Right lobe of liver (tissue), 6 donors: ENCODE data around the gene DOCK10. TPM values are rescaled to one million over a fixed set of nuclear protein-coding genes. Genes with fewer than 3 reads are reported as not detected.

Experiments
- ATAC-seq, 4 donors: fragments of 200-7000 bp; cut with Tn5 transposase; one replicate each; pipeline ENCODE4 v1.9.1; 2020; ENCODE audit warnings: mild to moderate bottlenecking in 4 of 4, moderate library complexity in 4 of 4
- DNase-seq, 3 donors: peaks; one replicate each; pipeline ENCODE4 v3.0.0-alpha.2; 2020
- H3K27ac ChIP-seq, 3 donors: fragments of 200-600 bp; one replicate each; pipeline ENCODE4 v1.8.0; 2022
- H3K27me3 ChIP-seq, 2 donors: fragments of 200-600 bp; one replicate each; pipeline ENCODE4 v1.8.0; 2022
- H3K36me3 ChIP-seq, 4 donors: fragments of 200-600 bp; sonication (generic) in 1 of 4; one replicate each; pipeline versions ENCODE4 v1.5.1 to v1.8.0; 2017 to 2022; ENCODE audit warnings: control low read depth in 1 of 4
- H3K4me1 ChIP-seq, 4 donors: fragments of 200-600 bp; sonication (generic) in 1 of 4; one replicate each; pipeline versions ENCODE4 v1.5.1 to v1.8.0; 2017 to 2022; ENCODE audit warnings: control low read depth in 1 of 4
- H3K4me3 ChIP-seq, 3 donors: fragments of 200-600 bp; one replicate each; pipeline ENCODE4 v1.8.0; 2022
- H3K9me3 ChIP-seq, 4 donors: fragments of 200-600 bp; sonication (generic) in 1 of 4; one replicate each; pipeline versions ENCODE4 v1.5.1 to v1.8.0; 2017 to 2022; ENCODE audit warnings: control low read depth in 1 of 4
- CTCF ChIP-seq, 4 donors: fragments of 200-600 bp in 3 of 4; fragments of 450-650 bp in 1 of 4; IDR thresholded peaks; one replicate each; pipeline versions ENCODE4 v1.5.1 to v1.8.0; 2016 to 2022; ENCODE audit warnings: antibody characterized with exemption in 4 of 4, mild to moderate bottlenecking in 2 of 4
- POLR2A ChIP-seq: fragments of 450-650 bp; IDR thresholded peaks from one replicate; pipeline ENCODE4 v1.6.1; 2017; ENCODE audit warnings: antibody characterized with exemption, mild to moderate bottlenecking
- WGBS: methylation state at CpG from one replicate; pipeline ENCODE4 v1.1.6; 2018; ENCODE audit warnings: low coverage, low lambda C conversion rate; ENCODE audit not compliant: insufficient coverage; ENCODE audit errors: missing lambda C conversion rate; 5-methylcytosine and 5-hydroxymethylcytosine counted together
- intact Hi-C, 2 donors: fragments of 100-400 bp; cut with DNase I; formaldehyde crosslinking; loops; one replicate each; pipeline versions ENCODE4 v1.11.2 to v1.14.1; 2022
- total RNA-seq, 6 experiments: library from RNA; depleted of rRNA in 2 of 6; stranded (reverse); fragments of >200 nt in 2 of 6; fragmentation: NEBNext Ultra II Directional in 3 of 6; extraction: Animal tissue kit (Norgen Biotek cat#: 25700) in 3 of 6; gene quantifications; one replicate each; pipeline versions ENCODE4 v1.1.0 to v1.2.4, GENCODE V29; 2016 to 2023
- donor health status: DM: no; HTN: yes; CAD: no.
- donor health status: DM: no; HTN: no; CAD: no.
- donor health status: DM: no; HTN: no; CAD: no.
- donor health status: DM: no; HTN: yes; CAD: no.
- donor health status: DM: no; HTN: yes; CAD: no.

The DOCK10 gene
- total RNA-seq, 6 experiments from 2014 or later = 5.1 to 10.2 (median 7.1) TPM

- DNase-seq (no peak), ATAC-seq (no peak)
- no peak overlapping the region for H3K27ac ChIP-seq
- no peaks in the 10 kb centered on the region for H3K4me1 ChIP-seq
- no peak overlapping the region for H3K4me3 ChIP-seq
- intact Hi-C loops = no loop called here
- H3K36me3 ChIP-seq = no peaks in the 10 kb centered on the region
- TF ChIP-seq CTCF (IDR thresholded peaks at IDR 0.05) = no peak
- TF ChIP-seq POLR2A = no peak
- no peaks in the 10 kb centered on the region for H3K9me3 ChIP-seq
- H3K27me3 ChIP-seq = no peaks in the 10 kb centered on the region
- 64% methylated on average over 1 of the region's 1 CpG for WGBS
Observed at GRCh38 chr2:224895377-224895776, 146.9 kb downstream of the DOCK10 start.

GRCh38 chr2:224894356-224894755 lies 147.9 kb downstream of the DOCK10 start:
- DNase-seq = no peak
- ATAC-seq = peak in 3 of 4 donors; percentile 28 to 46 (median 45)
- Histone ChIP-seq H3K27me3 (no peaks in the 10 kb centered on the region), H3K36me3 (no peaks in the 10 kb centered on the region), H3K27ac (no peak overlapping the region), H3K4me1 (no peaks in the 10 kb centered on the region), H3K9me3 (no peaks in the 10 kb centered on the region), H3K4me3 (no peak overlapping the region)
- WGBS = 42% methylated on average over 3 of the region's 3 CpGs
- TF ChIP-seq CTCF (IDR thresholded peaks at IDR 0.05) (no peak), POLR2A (no peak)
- intact Hi-C loops = no loop called here

GRCh38 chr2:224893848-224894247 lies 148.4 kb downstream of the DOCK10 start:
- DNase-seq = no peak
- no peaks in the 10 kb centered on the region for H3K4me1 ChIP-seq
- ATAC-seq = no peak
- TF ChIP-seq POLR2A (no peak), CTCF (IDR thresholded peaks at IDR 0.05) (no peak)
- no peak overlapping the region for H3K4me3 ChIP-seq
- intact Hi-C loops = no loop called here
- H3K27me3 ChIP-seq = no peaks in the 10 kb centered on the region
- H3K27ac ChIP-seq = no peak overlapping the region
- WGBS = 66% methylated on average over 2 of the region's 2 CpGs
- H3K9me3 ChIP-seq = no peaks in the 10 kb centered on the region
- H3K36me3 ChIP-seq = no peaks in the 10 kb centered on the region

- Histone ChIP-seq H3K27ac (no peak overlapping the region), H3K9me3 (no peaks in the 10 kb centered on the region), H3K4me3 (no peak overlapping the region), H3K27me3 (no peaks in the 10 kb centered on the region), H3K4me1 (no peaks in the 10 kb centered on the region), H3K36me3 (no peaks in the 10 kb centered on the region)
- peak in 1 of 3 donors; percentile 25 for DNase-seq
- peak; percentile 38 to 69 (median 49) for ATAC-seq
- 60% methylated on average over 5 of the region's 6 CpGs for WGBS
- no peak for TF ChIP-seq POLR2A
- TF ChIP-seq CTCF (IDR thresholded peaks at IDR 0.05) = no peak
- intact Hi-C loops = no loop called here
Observed at GRCh38 chr2:224892574-224893204, 149.6 kb downstream of the DOCK10 start.
